GM13976 (cell line): ENCODE results near the gene TNFRSF1B.

ENCODE experiments used
- DNase-seq: peaks from one replicate; pipeline ENCODE4 v3.0.0; 2012; ENCODE audit warnings: low spot score
- in situ Hi-C: fragments of 300-500 bp; cut with MboI; formaldehyde crosslinking; loops from one replicate; pipeline ENCODE4 v1.12.0; 2022; ENCODE audit warnings: low sequenced_read_pairs, mixed read lengths, inconsistent platforms; ENCODE audit not compliant: unreplicated experiment
- TF ChIP-seq, protein P1 (sequence below): IDR thresholded peaks from 2 replicates; pipeline ENCODE4 v1.5.1; 2012; ENCODE audit warnings: borderline replicate concordance, mild to moderate bottlenecking; ENCODE audit not compliant: insufficient read depth; ENCODE audit errors: extremely low read depth, missing control alignments, control extremely low read depth

Gene TNFRSF1B

DNA sequence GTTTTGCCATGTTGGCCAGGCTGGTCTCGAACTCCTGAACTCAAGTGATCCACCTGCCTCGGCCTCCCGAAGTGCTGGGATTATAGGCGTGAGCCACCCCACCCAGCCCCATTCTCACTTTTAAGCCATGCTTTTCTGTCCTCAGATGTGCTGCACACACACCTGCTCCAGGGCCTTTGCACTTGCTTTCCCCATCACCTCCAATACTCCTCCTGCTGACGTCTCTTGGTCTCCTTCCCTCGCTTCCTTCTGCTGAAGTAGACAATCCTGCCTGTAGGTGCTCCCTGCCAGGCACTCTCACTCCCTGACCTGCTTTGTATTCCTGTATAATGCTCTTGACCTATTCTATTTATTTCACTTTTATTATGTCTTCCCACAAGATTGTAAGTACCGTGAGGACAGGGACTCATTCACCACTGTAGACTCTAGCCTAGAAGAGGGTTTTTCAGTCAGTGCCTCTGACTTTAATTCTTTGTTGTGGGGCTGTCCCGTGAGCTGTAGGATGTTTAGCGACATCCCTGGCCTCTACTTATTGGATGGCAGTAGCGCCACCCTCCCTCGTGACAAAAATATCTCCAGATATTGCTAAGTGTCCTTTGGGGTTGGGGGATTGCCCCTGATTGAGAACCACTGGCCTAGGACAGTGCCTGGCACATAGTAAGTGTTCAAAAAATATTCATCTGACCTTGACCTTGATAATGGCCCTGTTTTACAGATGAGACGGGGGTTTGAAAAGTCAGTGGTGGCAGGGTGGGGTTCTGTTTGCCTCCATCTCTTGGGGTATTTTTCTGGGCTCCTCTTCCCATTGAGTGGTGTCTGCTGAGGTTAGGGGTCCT lies 4.6 kb downstream of the TNFRSF1B start:
- no peak for DNase-seq
- TF ChIP-seq, protein P1, sequence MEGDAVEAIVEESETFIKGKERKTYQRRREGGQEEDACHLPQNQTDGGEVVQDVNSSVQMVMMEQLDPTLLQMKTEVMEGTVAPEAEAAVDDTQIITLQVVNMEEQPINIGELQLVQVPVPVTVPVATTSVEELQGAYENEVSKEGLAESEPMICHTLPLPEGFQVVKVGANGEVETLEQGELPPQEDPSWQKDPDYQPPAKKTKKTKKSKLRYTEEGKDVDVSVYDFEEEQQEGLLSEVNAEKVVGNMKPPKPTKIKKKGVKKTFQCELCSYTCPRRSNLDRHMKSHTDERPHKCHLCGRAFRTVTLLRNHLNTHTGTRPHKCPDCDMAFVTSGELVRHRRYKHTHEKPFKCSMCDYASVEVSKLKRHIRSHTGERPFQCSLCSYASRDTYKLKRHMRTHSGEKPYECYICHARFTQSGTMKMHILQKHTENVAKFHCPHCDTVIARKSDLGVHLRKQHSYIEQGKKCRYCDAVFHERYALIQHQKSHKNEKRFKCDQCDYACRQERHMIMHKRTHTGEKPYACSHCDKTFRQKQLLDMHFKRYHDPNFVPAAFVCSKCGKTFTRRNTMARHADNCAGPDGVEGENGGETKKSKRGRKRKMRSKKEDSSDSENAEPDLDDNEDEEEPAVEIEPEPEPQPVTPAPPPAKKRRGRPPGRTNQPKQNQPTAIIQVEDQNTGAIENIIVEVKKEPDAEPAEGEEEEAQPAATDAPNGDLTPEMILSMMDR, result no peak
- in situ Hi-C loops, result no loop called here

DNA sequence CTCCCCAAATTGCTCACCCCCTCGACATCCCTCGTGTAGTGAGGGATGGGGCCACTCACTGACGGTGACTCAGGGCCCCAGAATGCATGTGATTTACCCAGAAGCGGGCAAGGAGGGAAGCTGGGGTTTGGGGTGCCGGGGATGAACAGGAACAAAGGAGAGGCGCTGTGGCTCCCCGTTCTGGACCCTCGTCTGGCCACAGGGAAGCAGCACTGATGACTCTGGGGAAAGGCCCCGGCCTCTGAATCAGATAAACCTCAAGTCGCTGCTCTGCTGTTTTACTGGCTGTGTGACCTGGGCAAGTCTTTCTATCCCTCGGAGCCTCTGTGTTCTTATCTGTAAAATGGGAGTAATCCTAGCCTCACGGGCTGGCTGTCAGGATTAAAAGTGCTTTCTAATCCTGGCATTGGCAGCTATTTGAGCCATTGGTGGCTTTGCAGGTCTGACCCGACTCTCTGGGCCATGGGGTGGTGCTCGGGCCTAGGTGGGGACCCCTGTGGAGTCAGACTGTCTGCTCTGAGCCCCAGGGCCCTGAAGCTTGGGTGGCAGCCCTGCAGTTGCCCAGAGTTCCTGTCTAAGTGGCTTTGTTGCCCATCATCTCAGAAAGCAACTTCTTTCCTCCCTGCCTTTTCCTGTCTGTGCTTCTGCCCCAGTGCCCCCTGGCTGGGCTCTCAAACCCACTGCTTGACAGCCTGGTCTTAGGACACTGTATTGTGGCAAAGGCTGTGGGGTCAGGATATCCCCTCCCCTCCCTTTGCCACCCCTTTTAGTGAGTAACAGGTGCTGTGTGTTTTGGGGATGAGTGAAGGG lies 5.5 kb downstream of the TNFRSF1B start:
- DNase-seq, result no peak
- in situ Hi-C loops, result no loop called here
- TF ChIP-seq, protein P1, result no peak

DNA sequence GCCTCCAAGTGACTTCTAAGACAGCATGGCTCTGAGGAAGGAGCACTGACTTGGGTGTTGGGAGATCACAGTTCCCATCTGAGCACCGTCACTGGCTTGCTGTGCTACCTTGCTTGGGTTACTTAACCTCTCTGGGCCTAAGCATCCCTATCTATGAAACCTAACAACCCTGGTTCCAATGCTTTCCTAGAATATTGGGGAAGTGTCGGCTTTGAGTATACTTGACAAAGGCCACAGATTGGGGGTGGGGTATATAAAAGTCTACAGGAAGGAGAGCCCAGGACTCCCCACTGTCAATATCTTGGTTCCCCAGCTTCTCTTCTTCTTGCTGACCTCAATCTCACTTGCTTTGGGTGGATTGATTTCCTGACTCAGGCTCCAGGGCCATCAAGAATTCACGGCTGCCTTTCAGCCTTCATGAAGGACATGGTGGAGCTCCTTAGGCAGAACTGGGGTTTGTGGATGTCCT lies 6.3 kb downstream of the TNFRSF1B start:
- in situ Hi-C loops, result no loop called here
- DNase-seq, result no peak
- TF ChIP-seq, protein P1, result no peak

DNA sequence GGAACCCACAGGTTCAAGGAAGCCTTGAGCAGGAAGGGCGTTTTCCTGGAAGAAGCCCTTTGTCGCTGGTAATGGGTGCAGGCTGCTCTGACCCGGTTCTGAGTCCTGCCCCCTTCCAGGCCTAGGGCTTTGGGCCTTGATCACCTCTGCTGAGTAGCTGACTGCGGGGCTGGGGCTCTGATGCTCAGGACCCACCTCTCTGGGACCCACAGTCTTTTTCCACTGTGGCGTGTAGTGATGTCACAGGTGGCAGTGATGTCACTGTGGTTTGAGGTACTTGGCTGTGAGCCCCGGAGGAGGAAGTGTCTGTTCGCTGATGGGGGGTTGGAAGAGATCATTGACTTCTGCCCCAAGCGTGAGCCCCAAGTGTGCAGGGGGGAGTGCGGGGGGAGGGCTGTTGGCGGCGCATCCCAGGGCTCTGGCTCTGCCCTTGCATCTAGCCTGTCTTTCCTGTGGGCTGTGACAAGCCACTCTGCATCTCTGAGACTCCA lies 6.9 kb downstream of the TNFRSF1B start:
- in situ Hi-C loops, result no loop called here

DNA sequence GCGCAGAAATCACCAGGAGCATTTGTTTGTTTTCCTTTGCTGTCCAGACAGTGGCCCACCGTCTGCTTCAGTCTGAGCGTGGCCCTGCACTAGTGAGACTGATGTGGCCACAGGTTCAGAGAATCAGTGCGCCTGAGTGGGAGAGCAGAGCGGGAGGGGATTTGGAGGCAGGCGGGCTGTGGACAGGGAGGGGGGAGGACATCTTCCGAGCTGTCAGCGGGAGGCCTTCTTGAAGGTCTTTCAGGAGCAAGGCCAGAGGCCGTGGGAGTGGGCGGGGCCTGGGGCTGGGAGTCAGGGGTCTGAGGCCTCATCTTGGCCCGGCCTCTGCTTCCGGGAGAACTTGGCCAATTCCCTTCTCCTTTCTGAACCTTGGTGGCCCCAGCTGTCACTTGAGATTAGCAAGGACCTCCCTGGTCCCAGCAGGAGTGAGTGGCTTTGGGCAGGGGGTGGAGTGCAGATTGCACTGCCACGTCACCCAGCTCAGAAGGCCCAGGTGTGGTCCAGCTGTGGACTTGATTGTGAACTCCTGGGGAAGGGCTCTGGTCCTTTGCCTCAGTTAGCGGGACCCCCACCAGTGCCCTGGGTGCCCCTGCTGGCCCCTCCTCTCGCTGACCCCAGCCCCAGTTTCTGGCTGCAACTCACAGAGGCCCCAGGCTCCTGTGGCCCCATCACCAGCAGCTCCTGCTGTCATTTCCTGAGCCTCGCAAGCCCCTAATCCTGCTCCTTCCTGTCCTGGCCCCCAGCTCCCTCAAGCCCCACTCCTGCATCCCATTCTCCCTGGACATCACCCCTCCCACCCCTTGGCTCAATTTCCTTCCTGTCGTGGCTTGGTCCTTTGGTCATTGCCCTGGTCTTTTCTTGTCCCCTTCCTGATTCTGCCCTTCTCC lies 8.4 kb downstream of the TNFRSF1B start:
- no peak for DNase-seq
- in situ Hi-C loops, result no loop called here
- TF ChIP-seq, protein P1, result no peak

More for the DNA sequence above, 6.9 kb downstream of the TNFRSF1B start:
- DNase-seq, result peak; percentile 74
- TF ChIP-seq, protein P1, result no peak
